ENCODE data around the gene CACNA1C.
"Not testable (repeated sequence)": the region's sequence is repeated elsewhere in the genome, so short reads cannot be mapped to it uniquely, and the experiment has no call there.

CACNA1C gene

GRCh38 chr12:2680676-2681039 lies 627.9 kb downstream of the CACNA1C start:
- H3K4me3 ChIP-seq (replicated peaks in 1 of 2; ENCODE audit: low read depth in 2 of 2, low read length in 2 of 2) = no peak overlapping the region
- TF ChIP-seq CTCF (IDR thresholded peaks at IDR 0.05; ENCODE audit: low read depth, low read length) = no peak
- DNase-seq (ENCODE audit: low read depth in 2 of 2) = no peak

GRCh38 chr12:2681450-2682205 lies 628.8 kb downstream of the CACNA1C start:
- no peak overlapping the region for H3K4me3 ChIP-seq (replicated peaks in 1 of 2; ENCODE audit: low read depth in 2 of 2, low read length in 2 of 2)
- TF ChIP-seq CTCF (IDR thresholded peaks at IDR 0.05; ENCODE audit: low read depth, low read length) = no peak
- DNase-seq (ENCODE audit: low read depth in 2 of 2) = no peak

GRCh38 chr12:2682296-2683251 lies 629.8 kb downstream of the CACNA1C start:
- peak; percentile 43 to 53 for DNase-seq (ENCODE audit: low read depth in 2 of 2)
- H3K4me3 ChIP-seq (replicated peaks in 1 of 2; ENCODE audit: low read depth in 2 of 2, low read length in 2 of 2) = no peak overlapping the region
- TF ChIP-seq CTCF (IDR thresholded peaks at IDR 0.05; ENCODE audit: low read depth, low read length) = peak; percentile 36

GRCh38 chr12:2683283-2684025 lies 630.7 kb downstream of the CACNA1C start:
- DNase-seq (ENCODE audit: low read depth in 2 of 2) = no peak
- no peak overlapping the region for H3K4me3 ChIP-seq (replicated peaks in 1 of 2; ENCODE audit: low read depth in 2 of 2, low read length in 2 of 2)
- no peak for TF ChIP-seq CTCF (IDR thresholded peaks at IDR 0.05; ENCODE audit: low read depth, low read length)

- DNase-seq (ENCODE audit: low read depth in 2 of 2); H3K4me3 ChIP-seq (replicated peaks in 1 of 2; ENCODE audit: low read depth in 2 of 2, low read length in 2 of 2): not testable (repeated sequence)
Observed at GRCh38 chr12:2684026-2684325, 631.2 kb downstream of the CACNA1C start.

GRCh38 chr12:2685620-2686279 lies 633.0 kb downstream of the CACNA1C start:
- DNase-seq (ENCODE audit: low read depth in 2 of 2); H3K4me3 ChIP-seq (replicated peaks in 1 of 2; ENCODE audit: low read depth in 2 of 2, low read length in 2 of 2): not testable (repeated sequence)

- DNase-seq (ENCODE audit: low read depth in 2 of 2) = no peak
- TF ChIP-seq CTCF (IDR thresholded peaks at IDR 0.05; ENCODE audit: low read depth, low read length) = no peak
- H3K4me3 ChIP-seq (replicated peaks in 1 of 2; ENCODE audit: low read depth in 2 of 2, low read length in 2 of 2) = no peak overlapping the region
Observed at GRCh38 chr12:2686280-2686646, 633.5 kb downstream of the CACNA1C start.
